Liver (tissue), 3 donors: ENCODE results near the gene DENND4C.

ENCODE experiments used
- GABPA ChIP-seq, 2 donors: IDR thresholded peaks in 1 of 2; conservative IDR thresholded peaks in 1 of 2; 2 replicates each; pipeline ENCODE4 v1.6.1; 2016; ENCODE audit warnings: antibody characterized with exemption in 2 of 2, mild to moderate bottlenecking in 1 of 2, moderate library complexity in 1 of 2
- RAD21 ChIP-seq, 2 donors: IDR thresholded peaks; 2 replicates each; pipeline ENCODE4 v1.6.1; 2016; ENCODE audit warnings: antibody characterized with exemption in 2 of 2, mild to moderate bottlenecking in 2 of 2
- RXRA ChIP-seq, 2 donors: IDR thresholded peaks; 2 replicates each; pipeline ENCODE4 v1.6.1; 2017 to 2018; ENCODE audit warnings: antibody characterized with exemption in 2 of 2, mild to moderate bottlenecking in 1 of 2
- TF ChIP-seq, protein P1 (sequence below): fragments of 150-350 bp; IDR thresholded peaks from 2 replicates; pipeline ENCODE4 v1.5.1; 2017; ENCODE audit warnings: improper control_type of control experiment, low read depth, low read length; ENCODE audit not compliant: missing input control
- TF ChIP-seq, protein P2 (sequence below): IDR thresholded peaks from 2 replicates; pipeline ENCODE4 v1.6.1; 2016; ENCODE audit warnings: antibody characterized with exemption, mild to moderate bottlenecking
- donor health status: healthy.
- donor health status: healthy.

- TF ChIP-seq, protein P1, sequence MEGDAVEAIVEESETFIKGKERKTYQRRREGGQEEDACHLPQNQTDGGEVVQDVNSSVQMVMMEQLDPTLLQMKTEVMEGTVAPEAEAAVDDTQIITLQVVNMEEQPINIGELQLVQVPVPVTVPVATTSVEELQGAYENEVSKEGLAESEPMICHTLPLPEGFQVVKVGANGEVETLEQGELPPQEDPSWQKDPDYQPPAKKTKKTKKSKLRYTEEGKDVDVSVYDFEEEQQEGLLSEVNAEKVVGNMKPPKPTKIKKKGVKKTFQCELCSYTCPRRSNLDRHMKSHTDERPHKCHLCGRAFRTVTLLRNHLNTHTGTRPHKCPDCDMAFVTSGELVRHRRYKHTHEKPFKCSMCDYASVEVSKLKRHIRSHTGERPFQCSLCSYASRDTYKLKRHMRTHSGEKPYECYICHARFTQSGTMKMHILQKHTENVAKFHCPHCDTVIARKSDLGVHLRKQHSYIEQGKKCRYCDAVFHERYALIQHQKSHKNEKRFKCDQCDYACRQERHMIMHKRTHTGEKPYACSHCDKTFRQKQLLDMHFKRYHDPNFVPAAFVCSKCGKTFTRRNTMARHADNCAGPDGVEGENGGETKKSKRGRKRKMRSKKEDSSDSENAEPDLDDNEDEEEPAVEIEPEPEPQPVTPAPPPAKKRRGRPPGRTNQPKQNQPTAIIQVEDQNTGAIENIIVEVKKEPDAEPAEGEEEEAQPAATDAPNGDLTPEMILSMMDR = no peak
- TF ChIP-seq RAD21 (IDR thresholded peaks at IDR 0.05) = no peak
- TF ChIP-seq, protein P2, sequence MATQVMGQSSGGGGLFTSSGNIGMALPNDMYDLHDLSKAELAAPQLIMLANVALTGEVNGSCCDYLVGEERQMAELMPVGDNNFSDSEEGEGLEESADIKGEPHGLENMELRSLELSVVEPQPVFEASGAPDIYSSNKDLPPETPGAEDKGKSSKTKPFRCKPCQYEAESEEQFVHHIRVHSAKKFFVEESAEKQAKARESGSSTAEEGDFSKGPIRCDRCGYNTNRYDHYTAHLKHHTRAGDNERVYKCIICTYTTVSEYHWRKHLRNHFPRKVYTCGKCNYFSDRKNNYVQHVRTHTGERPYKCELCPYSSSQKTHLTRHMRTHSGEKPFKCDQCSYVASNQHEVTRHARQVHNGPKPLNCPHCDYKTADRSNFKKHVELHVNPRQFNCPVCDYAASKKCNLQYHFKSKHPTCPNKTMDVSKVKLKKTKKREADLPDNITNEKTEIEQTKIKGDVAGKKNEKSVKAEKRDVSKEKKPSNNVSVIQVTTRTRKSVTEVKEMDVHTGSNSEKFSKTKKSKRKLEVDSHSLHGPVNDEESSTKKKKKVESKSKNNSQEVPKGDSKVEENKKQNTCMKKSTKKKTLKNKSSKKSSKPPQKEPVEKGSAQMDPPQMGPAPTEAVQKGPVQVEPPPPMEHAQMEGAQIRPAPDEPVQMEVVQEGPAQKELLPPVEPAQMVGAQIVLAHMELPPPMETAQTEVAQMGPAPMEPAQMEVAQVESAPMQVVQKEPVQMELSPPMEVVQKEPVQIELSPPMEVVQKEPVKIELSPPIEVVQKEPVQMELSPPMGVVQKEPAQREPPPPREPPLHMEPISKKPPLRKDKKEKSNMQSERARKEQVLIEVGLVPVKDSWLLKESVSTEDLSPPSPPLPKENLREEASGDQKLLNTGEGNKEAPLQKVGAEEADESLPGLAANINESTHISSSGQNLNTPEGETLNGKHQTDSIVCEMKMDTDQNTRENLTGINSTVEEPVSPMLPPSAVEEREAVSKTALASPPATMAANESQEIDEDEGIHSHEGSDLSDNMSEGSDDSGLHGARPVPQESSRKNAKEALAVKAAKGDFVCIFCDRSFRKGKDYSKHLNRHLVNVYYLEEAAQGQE = no peak
- no peak for TF ChIP-seq GABPA (IDR thresholded peaks at IDR 0.05 in 1 of 2, conservative IDR thresholded peaks at IDR 0.05 in 1 of 2)
- no peak for TF ChIP-seq RXRA (IDR thresholded peaks at IDR 0.05)
Observed at GRCh38 chr9:19198406-19198805, 32.1 kb upstream of the DENND4C start.
